Measurements from ENCODE around the gene TBC1D2B.

Gene TBC1D2B

GRCh38 chr15:78054966-78055365, 22.5 kb downstream of the TBC1D2B start:
- DNase-seq (ENCODE audit: low read depth) = no peak

- DNase-seq (ENCODE audit: low read depth) = no peak
Measured at GRCh38 chr15:78054518-78054917, 23.0 kb downstream of the TBC1D2B start.

- no peak for DNase-seq (ENCODE audit: low read depth)
Measured at GRCh38 chr15:78052545-78052944, 25.0 kb downstream of the TBC1D2B start.

GRCh38 chr15:78052001-78052401, 25.5 kb downstream of the TBC1D2B start:
- no peak for DNase-seq (ENCODE audit: low read depth)

GRCh38 chr15:78051596-78051995, 25.9 kb downstream of the TBC1D2B start:
- DNase-seq (ENCODE audit: low read depth) = no peak

- DNase-seq (ENCODE audit: low read depth) = no peak
Measured at GRCh38 chr15:78050826-78051225, 26.7 kb downstream of the TBC1D2B start.

GRCh38 chr15:78050441-78050809, 27.1 kb downstream of the TBC1D2B start:
- DNase-seq (ENCODE audit: low read depth) = no peak

GRCh38 chr15:78049691-78050440, 27.6 kb downstream of the TBC1D2B start:
- no peak for DNase-seq (ENCODE audit: low read depth)

GRCh38 chr15:78048628-78048920, 28.9 kb downstream of the TBC1D2B start:
- no peak for DNase-seq (ENCODE audit: low read depth)

- no peak for DNase-seq (ENCODE audit: low read depth)
Measured at GRCh38 chr15:78047761-78048627, 29.5 kb downstream of the TBC1D2B start.

- DNase-seq (ENCODE audit: low read depth) = no peak
Measured at GRCh38 chr15:78046796-78047341, 30.6 kb downstream of the TBC1D2B start.

- no peak for DNase-seq (ENCODE audit: low read depth)
Measured at GRCh38 chr15:78045189-78045588, 32.3 kb downstream of the TBC1D2B start.

- no peak for DNase-seq (ENCODE audit: low read depth)
Measured at GRCh38 chr15:78044407-78045155, 32.9 kb downstream of the TBC1D2B start.

- no peak for DNase-seq (ENCODE audit: low read depth)
Measured at GRCh38 chr15:78041946-78042345, 35.6 kb downstream of the TBC1D2B start.

- DNase-seq (ENCODE audit: low read depth) = no peak
Measured at GRCh38 chr15:78040653-78041244, 36.8 kb downstream of the TBC1D2B start.

GRCh38 chr15:78038585-78039247, 38.8 kb downstream of the TBC1D2B start:
- no peak for DNase-seq (ENCODE audit: low read depth)

GRCh38 chr15:78037779-78038305, 39.7 kb downstream of the TBC1D2B start:
- no peak for DNase-seq (ENCODE audit: low read depth)

- no peak for DNase-seq (ENCODE audit: low read depth)
Measured at GRCh38 chr15:78037328-78037727, 40.2 kb downstream of the TBC1D2B start.

GRCh38 chr15:78035861-78036476, 41.5 kb downstream of the TBC1D2B start:
- no peak for DNase-seq (ENCODE audit: low read depth)

- DNase-seq (ENCODE audit: low read depth) = no peak
Measured at GRCh38 chr15:78035321-78035751, 42.2 kb downstream of the TBC1D2B start.
